ENCODE measurements around the gene OR8D1. TPM values are rescaled to one million over a fixed set of nuclear protein-coding genes. Genes with fewer than 3 reads are reported as not detected.

Gene OR8D1
- total and polyA plus RNA-seq, 2 of the 8 experiments (the other 6 are each of a cell fraction or from before 2014, with no cell fraction given), result not detected

- no peak for TF ChIP-seq E2F6 (IDR thresholded peaks at IDR 0.05)
- TF ChIP-seq CHD7 (IDR thresholded peaks at IDR 0.05; ENCODE audit: insufficient replicate concordance, low read length), result no peak
- no peak for TF ChIP-seq YY1 (IDR thresholded peaks at IDR 0.05; ENCODE audit: low read depth, low read length)
- no peak for TF ChIP-seq MAX (IDR thresholded peaks at IDR 0.05)
- TF ChIP-seq POU5F1 (IDR thresholded peaks at IDR 0.05; ENCODE audit: low read depth, low read length), result no peak
- no peak for TF ChIP-seq EGR1 (IDR thresholded peaks at IDR 0.05; ENCODE audit: borderline replicate concordance, low read depth, low read length)
- no peak for TF ChIP-seq BCL11A (IDR thresholded peaks at IDR 0.05; ENCODE audit: low read depth in 2 of 2, low read length in 2 of 2)
Measured at GRCh38 chr11:124297921-124298320, 15.8 kb downstream of the OR8D1 start (continued).
